ENCODE measurements around the gene CLEC4A.
"Not testable (repeated sequence)": the region's sequence is repeated elsewhere in the genome, so short reads cannot be mapped to it uniquely, and the experiment has no call there.

CLEC4A gene

DNA sequence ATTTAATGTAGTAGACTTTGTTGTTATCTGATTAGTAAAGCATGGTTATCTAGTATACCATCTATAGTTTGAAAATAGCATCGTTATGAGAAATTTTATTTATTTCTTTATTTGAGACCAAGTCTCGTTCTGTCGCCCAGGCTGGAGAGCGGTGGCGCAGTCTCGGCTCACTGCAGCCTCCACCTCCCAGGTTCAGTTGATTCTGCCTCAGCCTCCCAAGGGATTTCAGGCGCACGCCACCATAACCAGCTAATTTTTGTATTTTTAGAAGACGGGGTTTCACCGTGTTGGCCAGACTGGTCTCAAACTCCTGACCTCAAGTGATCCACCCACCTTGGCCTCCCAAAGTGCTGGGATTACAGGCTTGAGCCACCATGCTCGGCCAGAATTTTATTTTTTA is 34.1 kb upstream of the CLEC4A start:
- H2BK5ac ChIP-seq (ENCODE audit: low read depth, low read length, poor library complexity); H4K8ac ChIP-seq (ENCODE audit: low read depth, low read length); H3K4ac ChIP-seq (ENCODE audit: low read depth, low read length); H2BK12ac ChIP-seq (ENCODE audit: low read length); H3K9ac ChIP-seq (ENCODE audit: low read length); H3K9me3 ChIP-seq (ENCODE audit: insufficient read depth, low read depth, low read length); H2AFZ ChIP-seq (ENCODE audit: insufficient read depth, low read length, poor library complexity); H3K14ac ChIP-seq (ENCODE audit: low read length); H2AK5ac ChIP-seq (ENCODE audit: low read length); DNase-seq; H3K79me2 ChIP-seq (ENCODE audit: control insufficient read depth, insufficient read depth, low read length, poor library complexity); H3K4me3 ChIP-seq (ENCODE audit: low read depth, low read length); H3K27ac ChIP-seq (ENCODE audit: low read depth, low read length); H3K18ac ChIP-seq (ENCODE audit: low read length); H3K4me1 ChIP-seq (ENCODE audit: control insufficient read depth in 1 of 2, insufficient read depth in 2 of 2, low read length in 2 of 2); H4K91ac ChIP-seq (ENCODE audit: low read depth, low read length); H3K23ac ChIP-seq (ENCODE audit: low read length); H2BK120ac ChIP-seq (ENCODE audit: insufficient read depth, low read length, poor library complexity); H3K79me1 ChIP-seq (ENCODE audit: low read length); H3K4me2 ChIP-seq (ENCODE audit: low read length); H4K12ac ChIP-seq (ENCODE audit: low read depth, low read length); H3K27me3 ChIP-seq (ENCODE audit: insufficient read depth, low read length): not testable (repeated sequence)
- H3K36me3 ChIP-seq (ENCODE audit: control insufficient read depth in 1 of 2, insufficient read depth in 2 of 2, low read length in 2 of 2): peaks cover 15 to 22% of the 10 kb centered on the region in 2 experiments
- WGBS (ENCODE audit: extremely low coverage, insufficient coverage, insufficient read length): no CpG with 5 or more reads among the region's 11 CpGs

DNA sequence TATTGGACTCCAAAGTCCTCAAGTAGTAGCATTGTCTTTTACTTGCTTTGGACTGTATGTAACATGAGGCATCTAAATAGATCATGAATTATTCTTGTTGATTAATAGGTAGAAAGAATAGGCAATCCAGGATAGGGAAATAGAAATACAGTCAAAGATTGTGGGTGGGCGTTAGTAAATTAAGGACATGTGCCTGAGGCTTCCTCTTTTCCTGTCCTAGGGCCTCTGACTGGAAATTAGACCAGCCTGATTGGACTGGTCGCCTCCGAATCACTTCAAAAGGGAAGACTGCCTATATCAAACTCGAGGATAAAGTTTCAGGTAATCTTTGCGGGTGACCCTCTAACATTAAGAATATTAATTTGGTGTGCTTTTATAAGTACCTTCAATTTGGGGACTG is 33.7 kb upstream of the CLEC4A start:
- H3K4me1 ChIP-seq (ENCODE audit: control insufficient read depth in 1 of 2, insufficient read depth in 2 of 2, low read length in 2 of 2): no peaks in the 10 kb centered on the region
- H2AK5ac ChIP-seq (ENCODE audit: low read length): no peak overlapping the region
- no peak overlapping the region for H2AFZ ChIP-seq (ENCODE audit: insufficient read depth, low read length, poor library complexity)
- H3K4ac ChIP-seq (ENCODE audit: low read depth, low read length): no peak overlapping the region
- no peak overlapping the region for H3K18ac ChIP-seq (ENCODE audit: low read length)
- DNase-seq: no peak
- H2BK5ac ChIP-seq (ENCODE audit: low read depth, low read length, poor library complexity): no peak overlapping the region
- no peak overlapping the region for H4K12ac ChIP-seq (ENCODE audit: low read depth, low read length)
- H3K79me1 ChIP-seq (ENCODE audit: low read length): no peaks in the 10 kb centered on the region
- no peak overlapping the region for H2BK12ac ChIP-seq (ENCODE audit: low read length)
- no peak overlapping the region for H3K23ac ChIP-seq (ENCODE audit: low read length)
- peaks cover 17 to 27% of the 10 kb centered on the region in 2 experiments for H3K36me3 ChIP-seq (ENCODE audit: control insufficient read depth in 1 of 2, insufficient read depth in 2 of 2, low read length in 2 of 2)
- H3K9me3 ChIP-seq (ENCODE audit: insufficient read depth, low read depth, low read length): no peaks in the 10 kb centered on the region
- WGBS (ENCODE audit: extremely low coverage, insufficient coverage, insufficient read length): no CpG with 5 or more reads among the region's 5 CpGs
- H4K8ac ChIP-seq (ENCODE audit: low read depth, low read length): no peak overlapping the region
- H3K4me3 ChIP-seq (ENCODE audit: low read depth, low read length): no peak overlapping the region
- no peak overlapping the region for H3K14ac ChIP-seq (ENCODE audit: low read length)
- H3K4me2 ChIP-seq (ENCODE audit: low read length): no peak overlapping the region
- no peaks in the 10 kb centered on the region for H3K79me2 ChIP-seq (ENCODE audit: control insufficient read depth, insufficient read depth, low read length, poor library complexity)
- no peak overlapping the region for H3K27ac ChIP-seq (ENCODE audit: low read depth, low read length)
- no peaks in the 10 kb centered on the region for H3K27me3 ChIP-seq (ENCODE audit: insufficient read depth, low read length)
- no peak overlapping the region for H3K9ac ChIP-seq (ENCODE audit: low read length)
- H2BK120ac ChIP-seq (ENCODE audit: insufficient read depth, low read length, poor library complexity): no peak overlapping the region
- H4K91ac ChIP-seq (ENCODE audit: low read depth, low read length): no peak overlapping the region

GRCh38 chr12:8093291-8093690 is 30.1 kb upstream of the CLEC4A start:
- H3K27ac ChIP-seq (ENCODE audit: low read depth, low read length): no peak overlapping the region
- H2BK5ac ChIP-seq (ENCODE audit: low read depth, low read length, poor library complexity): no peak overlapping the region
- H3K36me3 ChIP-seq (ENCODE audit: control insufficient read depth in 1 of 2, insufficient read depth in 2 of 2, low read length in 2 of 2): peaks cover 17 to 34% of the 10 kb centered on the region in 2 experiments
- H3K27me3 ChIP-seq (ENCODE audit: insufficient read depth, low read length): no peaks in the 10 kb centered on the region
- no peak overlapping the region for H4K91ac ChIP-seq (ENCODE audit: low read depth, low read length)
- H3K79me2 ChIP-seq (ENCODE audit: control insufficient read depth, insufficient read depth, low read length, poor library complexity): no peaks in the 10 kb centered on the region
- H3K18ac ChIP-seq (ENCODE audit: low read length): no peak overlapping the region
- no peak overlapping the region for H3K4ac ChIP-seq (ENCODE audit: low read depth, low read length)
- no peak overlapping the region for H2BK120ac ChIP-seq (ENCODE audit: insufficient read depth, low read length, poor library complexity)
- no peak overlapping the region for H3K14ac ChIP-seq (ENCODE audit: low read length)
- H3K23ac ChIP-seq (ENCODE audit: low read length): no peak overlapping the region
- no peak overlapping the region for H2AK5ac ChIP-seq (ENCODE audit: low read length)
- H3K4me2 ChIP-seq (ENCODE audit: low read length): no peak overlapping the region
- no peak overlapping the region for H3K4me3 ChIP-seq (ENCODE audit: low read depth, low read length)
- H3K4me1 ChIP-seq (ENCODE audit: control insufficient read depth in 1 of 2, insufficient read depth in 2 of 2, low read length in 2 of 2): no peaks in the 10 kb centered on the region
- no peak overlapping the region for H4K8ac ChIP-seq (ENCODE audit: low read depth, low read length)
- H2BK12ac ChIP-seq (ENCODE audit: low read length): no peak overlapping the region
- DNase-seq: no peak
- WGBS (ENCODE audit: extremely low coverage, insufficient coverage, insufficient read length): no CpG with 5 or more reads among the region's 3 CpGs
- no peaks in the 10 kb centered on the region for H3K79me1 ChIP-seq (ENCODE audit: low read length)
- H3K9me3 ChIP-seq (ENCODE audit: insufficient read depth, low read depth, low read length): no peaks in the 10 kb centered on the region
- no peak overlapping the region for H2AFZ ChIP-seq (ENCODE audit: insufficient read depth, low read length, poor library complexity)
- no peak overlapping the region for H3K9ac ChIP-seq (ENCODE audit: low read length)
- H4K12ac ChIP-seq (ENCODE audit: low read depth, low read length): no peak overlapping the region

DNA sequence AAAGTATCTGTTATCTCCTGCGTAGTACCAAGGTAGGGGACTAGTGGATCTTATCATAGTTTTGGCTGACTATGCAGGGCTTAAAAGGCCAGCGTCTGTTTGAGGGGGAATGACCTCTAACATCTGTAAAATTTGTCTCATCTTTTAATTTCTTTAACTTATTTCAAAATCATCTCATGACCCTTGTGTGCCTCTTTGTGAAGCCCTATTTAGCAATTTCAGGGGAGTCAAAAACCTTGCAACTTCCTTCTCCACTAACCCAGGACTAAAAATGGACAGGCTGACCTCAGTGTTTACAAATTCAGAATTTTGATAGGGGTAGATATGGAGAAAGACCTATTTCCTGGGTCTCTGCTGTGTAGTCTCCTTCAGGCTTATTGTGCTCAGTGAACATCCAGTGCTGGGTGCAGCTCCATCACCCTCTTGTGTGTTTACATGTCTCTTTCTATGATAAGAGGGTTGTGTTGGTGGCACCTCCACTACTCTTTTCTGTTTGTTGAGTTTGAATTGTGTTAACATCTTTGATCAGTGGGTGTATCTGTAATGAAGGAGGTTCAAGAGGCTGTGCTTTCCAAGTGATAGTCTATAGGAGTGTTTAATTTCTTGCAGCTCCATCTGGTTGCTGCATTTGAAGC is 27.0 kb upstream of the CLEC4A start:
- Histone ChIP-seq H2BK12ac (ENCODE audit: low read length) (no peak overlapping the region), H4K8ac (ENCODE audit: low read depth, low read length) (no peak overlapping the region), H3K27ac (ENCODE audit: low read depth, low read length) (no peak overlapping the region), H3K4me1 (ENCODE audit: control insufficient read depth in 1 of 2, insufficient read depth in 2 of 2, low read length in 2 of 2) (no peaks in the 10 kb centered on the region), H3K18ac (ENCODE audit: low read length) (no peak overlapping the region), H3K4me3 (ENCODE audit: low read depth, low read length) (no peak overlapping the region), H2AFZ (ENCODE audit: insufficient read depth, low read length, poor library complexity) (no peak overlapping the region), H3K14ac (ENCODE audit: low read length) (no peak overlapping the region), H2BK5ac (ENCODE audit: low read depth, low read length, poor library complexity) (no peak overlapping the region), H3K4me2 (ENCODE audit: low read length) (no peak overlapping the region), H3K79me2 (ENCODE audit: control insufficient read depth, insufficient read depth, low read length, poor library complexity) (no peaks in the 10 kb centered on the region), H3K9me3 (ENCODE audit: insufficient read depth, low read depth, low read length) (no peaks in the 10 kb centered on the region), H3K9ac (ENCODE audit: low read length) (no peak overlapping the region), H3K23ac (ENCODE audit: low read length) (no peak overlapping the region), H2BK120ac (ENCODE audit: insufficient read depth, low read length, poor library complexity) (no peak overlapping the region), H2AK5ac (ENCODE audit: low read length) (no peak overlapping the region), H4K91ac (ENCODE audit: low read depth, low read length) (no peak overlapping the region), H4K12ac (ENCODE audit: low read depth, low read length) (no peak overlapping the region), H3K79me1 (ENCODE audit: low read length) (no peaks in the 10 kb centered on the region), H3K4ac (ENCODE audit: low read depth, low read length) (no peak overlapping the region), H3K36me3 (ENCODE audit: control insufficient read depth in 1 of 2, insufficient read depth in 2 of 2, low read length in 2 of 2) (peaks cover 14 to 25% of the 10 kb centered on the region in 2 experiments), H3K27me3 (ENCODE audit: insufficient read depth, low read length) (no peaks in the 10 kb centered on the region)
- DNase-seq: no peak
- WGBS (ENCODE audit: extremely low coverage, insufficient coverage, insufficient read length): no CpG with 5 or more reads among the region's 2 CpGs

All from trophoblast cell (in vitro differentiated cells and primary cell).